ENCODE measurements around the gene GSTA2.
"Not testable (repeated sequence)": the region's sequence is repeated elsewhere in the genome, so short reads cannot be mapped to it uniquely, and the experiment has no call there.

The GSTA2 gene

DNA sequence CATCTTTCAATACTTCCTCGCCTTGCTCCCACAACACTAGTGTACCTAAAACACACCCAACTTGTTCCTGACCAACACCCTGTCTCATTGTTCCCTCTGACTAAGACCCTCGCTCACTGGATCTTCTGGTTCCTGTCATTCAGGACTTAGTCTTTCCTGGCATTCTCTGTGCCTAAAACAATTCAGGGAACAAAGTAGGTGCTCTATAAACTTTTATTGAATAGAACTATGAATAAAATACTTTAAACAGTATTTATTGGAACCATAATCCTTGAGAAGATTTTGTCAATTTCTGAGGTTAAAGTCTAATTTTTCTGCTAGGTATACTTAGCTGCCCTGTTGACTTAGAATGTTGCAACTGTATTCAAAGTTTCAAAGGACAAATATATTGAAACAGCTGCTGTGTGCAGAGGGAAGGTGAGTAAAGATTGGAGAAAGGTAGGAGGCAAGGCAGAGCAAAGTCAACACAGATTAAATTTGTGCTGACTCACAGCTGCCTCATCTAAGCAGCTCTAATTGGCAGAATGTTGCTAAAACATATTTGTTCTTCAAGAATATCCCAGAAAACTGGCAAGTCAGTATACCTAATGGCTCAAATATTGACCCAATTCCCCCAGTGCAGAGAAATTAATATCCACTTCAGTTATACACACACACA lies 37.6 kb downstream of the GSTA2 start:
- DNase-seq (ENCODE audit: low read depth) = no peak

DNA sequence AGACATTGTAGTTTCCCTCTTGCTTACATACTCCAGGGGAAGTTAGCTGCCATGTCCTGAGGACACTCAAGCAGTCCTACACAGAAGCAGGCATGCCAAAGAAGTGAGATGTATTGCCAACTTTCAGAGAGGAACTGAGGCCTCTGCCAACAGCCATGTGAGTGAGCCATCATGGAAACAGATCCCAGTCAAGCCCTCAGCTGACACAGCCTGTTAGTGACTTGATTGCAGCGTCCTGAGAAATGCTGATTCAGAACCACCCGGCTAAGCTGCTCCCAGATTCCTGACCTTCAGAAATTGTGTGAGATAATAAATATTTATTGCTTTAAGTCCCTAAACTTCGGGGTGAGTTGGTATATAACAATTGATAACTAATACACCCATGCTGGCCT lies 38.1 kb downstream of the GSTA2 start:
- DNase-seq (ENCODE audit: low read depth) = no peak

DNA sequence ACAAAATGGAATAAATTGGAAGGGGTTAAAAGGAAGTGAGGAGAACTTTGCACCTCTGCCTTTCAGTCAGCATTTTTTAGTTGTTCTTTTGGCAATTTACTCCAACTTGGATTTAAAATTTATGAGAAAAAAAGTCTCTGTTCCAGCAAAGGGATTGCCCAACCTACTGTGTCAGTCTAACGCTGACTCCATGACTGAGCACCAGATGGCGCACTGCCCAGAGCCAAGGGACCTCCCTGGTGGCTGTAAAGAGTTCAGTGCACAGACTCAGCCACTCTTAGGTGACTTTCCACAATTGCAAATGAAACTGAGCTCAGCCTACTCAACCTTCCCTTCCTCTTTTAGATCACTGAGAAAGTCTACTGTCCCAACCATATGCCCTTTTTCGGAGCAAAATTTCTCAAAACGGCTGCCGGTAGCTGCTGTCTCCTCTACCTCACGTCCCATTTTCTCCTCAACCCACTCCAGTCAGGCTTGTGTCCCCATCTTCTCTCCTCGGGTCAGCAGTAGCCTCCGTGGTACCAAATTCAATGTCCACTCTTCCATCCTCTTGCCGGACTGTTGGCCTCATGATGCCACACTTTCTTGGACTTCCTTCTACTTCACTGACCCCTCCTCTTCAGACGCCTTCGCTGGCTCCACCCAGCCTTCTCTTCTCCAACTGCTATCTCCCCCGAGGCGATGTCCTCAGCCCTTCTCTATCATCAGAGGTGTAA lies 38.7 kb downstream of the GSTA2 start:
- DNase-seq (ENCODE audit: low read depth) = peak; percentile 10

DNA sequence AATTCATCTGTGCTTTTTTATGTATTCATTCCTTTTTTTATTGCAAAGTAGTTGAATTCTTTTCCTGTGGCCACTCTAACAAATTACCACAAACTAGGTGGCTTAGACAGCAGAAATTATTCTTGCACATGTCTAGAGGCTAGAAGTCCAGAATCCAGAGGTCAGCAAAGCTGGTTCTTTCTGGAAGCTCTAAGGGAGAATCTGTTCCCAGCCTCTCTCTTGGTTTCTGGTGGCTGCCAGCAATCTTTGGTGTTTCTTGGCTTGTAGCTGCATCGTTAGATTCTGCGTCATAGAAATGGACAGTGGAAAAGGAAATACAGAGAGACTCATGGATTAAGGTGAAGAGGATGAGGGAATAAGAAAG lies 39.3 kb downstream of the GSTA2 start:
- DNase-seq (ENCODE audit: low read depth) = no peak

DNA sequence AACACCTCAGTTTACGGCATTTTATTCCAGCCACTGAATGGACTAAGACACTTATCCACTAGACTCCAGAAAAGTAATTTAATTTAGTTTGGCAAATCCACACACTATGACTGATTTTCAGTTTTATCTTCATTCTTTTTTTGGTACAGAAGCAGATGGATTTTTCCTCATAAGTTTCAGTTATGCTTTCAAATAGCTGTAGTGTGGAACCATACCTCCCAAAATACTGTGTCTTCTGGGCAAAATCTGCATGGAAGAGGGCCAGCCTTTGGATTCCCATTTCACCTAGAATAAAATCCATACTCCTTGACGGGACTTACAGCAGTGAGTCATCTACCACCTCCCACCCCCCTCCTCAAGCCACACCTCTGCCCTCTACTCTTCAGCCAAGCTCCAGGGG lies 43.0 kb downstream of the GSTA2 start:
- no peak for DNase-seq (ENCODE audit: low read depth)

DNA sequence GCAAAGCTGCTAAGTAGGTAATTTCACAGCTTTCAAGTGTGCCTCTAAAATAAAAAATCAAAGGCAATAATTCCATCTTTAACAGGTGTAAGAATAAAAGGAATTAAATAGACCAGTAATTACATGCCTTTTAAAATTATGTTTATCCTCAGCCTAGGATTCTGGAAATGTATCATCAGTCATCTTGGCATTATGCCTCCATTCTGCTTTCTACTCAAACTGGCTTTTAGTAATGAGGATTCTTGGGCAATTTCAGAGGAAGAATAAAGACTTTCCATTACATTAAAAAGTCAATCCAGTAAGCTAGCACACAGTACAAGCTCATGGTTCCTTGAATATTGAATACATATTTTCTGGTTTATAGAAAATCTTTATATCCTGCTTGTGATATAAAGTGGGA lies 44.7 kb downstream of the GSTA2 start:
- no peak for DNase-seq (ENCODE audit: low read depth)

DNA sequence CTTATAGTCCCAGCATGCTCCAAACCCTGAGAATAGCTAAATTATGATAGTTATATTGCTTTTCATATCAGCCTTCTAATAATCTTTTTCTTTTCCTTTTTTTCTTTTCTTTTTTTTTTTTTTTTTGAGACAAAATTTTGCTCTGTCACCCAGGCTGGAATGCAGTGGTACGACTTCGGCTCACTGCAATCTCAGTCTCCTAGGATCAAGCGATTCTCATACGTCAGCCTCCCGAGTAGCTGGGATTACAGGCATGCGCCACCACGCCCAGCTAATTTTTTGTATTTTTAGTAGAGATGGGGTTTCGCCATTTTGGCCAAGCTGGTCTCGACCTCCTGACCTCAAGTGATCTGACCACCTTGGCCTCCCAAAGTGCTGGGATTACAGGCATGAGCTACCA lies 48.5 kb downstream of the GSTA2 start:
- not testable (repeated sequence) for DNase-seq (ENCODE audit: low read depth)

DNA sequence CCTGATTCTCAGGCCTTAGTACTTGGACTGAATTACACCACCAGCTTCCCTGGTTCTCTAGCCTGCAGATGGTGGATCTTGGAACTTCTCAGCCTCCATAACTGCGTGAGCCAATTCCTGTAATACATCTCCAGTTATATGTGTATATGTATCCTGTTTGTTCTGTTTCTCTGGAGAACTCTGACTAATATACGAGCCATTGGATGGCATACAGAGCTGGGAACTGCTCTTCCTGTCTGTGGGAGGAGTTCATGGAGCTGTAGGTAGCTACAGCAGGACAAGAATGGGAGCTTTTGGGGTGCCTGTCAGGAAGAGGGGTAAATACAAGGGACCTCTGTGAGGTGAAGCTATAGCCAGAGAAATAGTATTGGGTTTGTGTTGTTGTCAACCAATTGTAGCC lies 51.1 kb downstream of the GSTA2 start:
- no peak for DNase-seq (ENCODE audit: low read depth)

DNA sequence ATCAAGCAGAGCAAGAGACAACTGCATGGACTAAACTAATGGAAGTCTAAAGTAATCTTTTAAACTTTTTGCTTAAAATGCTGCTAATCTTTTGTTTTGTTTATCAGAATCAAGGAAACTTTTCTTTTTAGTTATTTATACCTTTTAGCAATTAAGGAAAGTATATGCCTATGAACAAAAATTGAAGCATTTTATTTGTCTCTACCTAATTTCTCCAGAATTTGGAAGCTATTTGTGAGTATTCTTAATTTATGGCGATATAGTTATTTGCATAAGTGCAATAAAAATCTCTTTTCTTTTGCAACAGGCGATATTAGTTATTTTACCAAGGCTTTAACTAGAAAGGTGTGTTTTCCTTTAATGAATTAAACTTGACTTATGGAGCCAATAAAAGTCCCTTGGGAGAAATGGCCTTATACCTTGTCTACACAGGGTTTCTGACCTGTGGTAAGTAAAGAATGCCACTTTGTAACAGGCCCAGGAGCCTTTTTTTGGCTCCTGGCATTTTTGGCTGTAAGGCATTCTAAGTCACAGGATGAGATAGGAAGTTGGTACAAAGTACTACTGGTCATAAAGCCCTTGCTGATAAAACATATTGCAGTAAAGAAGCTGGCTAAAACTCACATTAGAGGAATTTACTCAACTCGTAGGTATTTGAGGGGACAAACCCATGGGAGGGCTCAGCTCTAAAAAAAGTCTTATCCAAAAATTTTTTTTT lies 55.2 kb downstream of the GSTA2 start:
- no peak for DNase-seq (ENCODE audit: low read depth)

DNA sequence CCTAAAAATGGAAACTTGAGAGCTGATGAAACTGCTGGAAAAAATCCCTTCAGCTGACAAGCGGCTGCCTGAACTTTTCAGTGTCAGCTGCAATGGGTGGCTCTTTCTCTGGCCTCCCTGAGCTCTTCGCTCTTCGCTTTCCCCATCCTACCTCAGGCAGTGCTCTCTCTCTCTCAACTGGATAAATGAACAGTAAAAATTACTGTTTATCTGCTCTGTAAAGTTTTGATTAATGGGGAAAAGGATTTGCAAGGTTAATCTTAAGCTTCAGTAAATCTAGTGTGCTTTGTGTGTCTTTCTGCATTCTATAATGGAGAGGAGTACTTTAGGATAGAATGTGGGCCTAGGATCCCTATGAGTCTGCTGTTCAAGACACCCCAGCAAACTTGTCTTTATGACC lies 57.3 kb downstream of the GSTA2 start:
- no peak for DNase-seq (ENCODE audit: low read depth)

DNA sequence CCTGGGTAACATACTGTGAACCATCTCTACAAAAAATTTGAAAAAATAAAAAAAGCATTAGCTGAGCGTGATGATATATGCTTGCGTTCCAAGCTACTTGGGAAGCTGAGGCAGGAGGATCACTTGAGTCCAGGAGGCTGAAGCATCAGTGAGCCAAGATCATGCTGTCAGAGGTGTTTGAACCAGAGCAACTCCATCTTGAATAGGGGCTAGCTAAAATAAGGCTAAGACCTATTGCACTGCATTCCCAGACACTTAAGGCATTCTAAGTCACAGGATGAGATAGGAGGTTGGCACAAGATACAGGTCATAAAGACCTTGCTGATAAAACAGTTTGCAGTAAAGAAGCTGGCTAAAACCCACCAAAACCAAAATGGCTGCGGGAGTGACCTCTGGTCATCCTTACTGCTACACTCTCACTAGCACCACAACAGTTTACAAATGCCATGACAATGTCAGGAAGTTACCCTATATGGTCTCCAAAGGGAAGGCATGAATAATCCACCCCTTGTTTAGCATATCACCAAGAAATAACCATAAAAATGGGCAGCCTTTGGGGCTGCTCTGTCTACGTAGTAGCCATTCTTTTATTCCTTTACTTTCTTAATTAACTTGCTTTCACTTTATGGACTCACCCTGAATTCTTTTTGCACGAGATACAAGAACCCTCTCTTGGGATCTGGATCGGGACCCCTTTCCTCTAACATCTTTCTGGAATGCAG lies 58.3 kb downstream of the GSTA2 start:
- not testable (repeated sequence) for DNase-seq (ENCODE audit: low read depth)

DNA sequence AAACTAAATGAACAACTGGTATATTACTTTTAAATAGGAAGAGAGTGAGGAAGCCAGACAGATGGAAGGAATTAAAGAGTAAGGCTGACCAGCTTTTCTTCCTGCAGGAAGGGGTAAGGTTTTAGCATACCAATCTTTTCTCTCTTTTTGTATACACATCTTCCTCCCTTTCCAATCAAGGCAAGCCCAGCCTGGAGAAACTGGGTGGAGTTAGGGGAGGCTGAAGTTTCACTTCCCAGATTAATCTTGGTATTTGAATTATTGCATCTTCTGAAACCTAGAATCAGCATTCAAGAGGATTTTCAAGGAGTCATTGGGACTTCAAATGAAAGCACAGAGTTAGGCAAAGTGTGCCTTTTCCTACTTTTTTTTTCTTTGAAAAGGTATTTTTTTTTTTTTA lies 59.2 kb downstream of the GSTA2 start:
- DNase-seq (ENCODE audit: low read depth) = no peak

All from stimulated activated CD4-positive, alpha-beta T cell treated with anti-CD3 and anti-CD28 coated beads, Interleukin-2, amount 100 ng/mL, for 4 hours (primary cell).